ENCODE data around the gene CD33.

The CD33 gene

DNA sequence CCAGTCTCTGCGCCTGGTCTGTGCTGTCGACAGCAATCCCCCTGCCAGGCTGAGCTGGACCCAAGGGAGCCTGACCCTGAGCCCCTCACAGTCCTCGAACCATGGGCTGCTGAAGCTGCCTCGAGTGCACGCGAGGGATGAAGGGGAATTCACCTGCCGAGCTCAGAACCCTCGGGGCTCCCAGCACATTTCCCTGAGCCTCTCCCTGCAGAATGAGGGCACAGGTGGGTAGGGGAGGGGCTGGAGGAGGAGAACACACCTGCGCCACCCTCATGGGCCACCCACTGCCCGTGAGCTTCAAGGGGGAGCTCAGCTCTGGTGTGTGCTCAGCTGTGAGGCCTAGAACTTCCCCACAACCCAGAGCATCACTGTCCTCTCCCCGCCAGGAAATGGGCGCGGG, 38.6 kb upstream of the CD33 start:
- TF ChIP-seq, protein P1, sequence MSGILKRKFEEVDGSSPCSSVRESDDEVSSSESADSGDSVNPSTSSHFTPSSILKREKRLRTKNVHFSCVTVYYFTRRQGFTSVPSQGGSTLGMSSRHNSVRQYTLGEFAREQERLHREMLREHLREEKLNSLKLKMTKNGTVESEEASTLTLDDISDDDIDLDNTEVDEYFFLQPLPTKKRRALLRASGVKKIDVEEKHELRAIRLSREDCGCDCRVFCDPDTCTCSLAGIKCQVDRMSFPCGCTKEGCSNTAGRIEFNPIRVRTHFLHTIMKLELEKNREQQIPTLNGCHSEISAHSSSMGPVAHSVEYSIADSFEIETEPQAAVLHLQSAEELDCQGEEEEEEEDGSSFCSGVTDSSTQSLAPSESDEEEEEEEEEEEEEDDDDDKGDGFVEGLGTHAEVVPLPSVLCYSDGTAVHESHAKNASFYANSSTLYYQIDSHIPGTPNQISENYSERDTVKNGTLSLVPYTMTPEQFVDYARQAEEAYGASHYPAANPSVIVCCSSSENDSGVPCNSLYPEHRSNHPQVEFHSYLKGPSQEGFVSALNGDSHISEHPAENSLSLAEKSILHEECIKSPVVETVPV (CRISPR knock-in tag; IDR thresholded peaks at IDR 0.05), result no peak
- TF ChIP-seq, protein P2, sequence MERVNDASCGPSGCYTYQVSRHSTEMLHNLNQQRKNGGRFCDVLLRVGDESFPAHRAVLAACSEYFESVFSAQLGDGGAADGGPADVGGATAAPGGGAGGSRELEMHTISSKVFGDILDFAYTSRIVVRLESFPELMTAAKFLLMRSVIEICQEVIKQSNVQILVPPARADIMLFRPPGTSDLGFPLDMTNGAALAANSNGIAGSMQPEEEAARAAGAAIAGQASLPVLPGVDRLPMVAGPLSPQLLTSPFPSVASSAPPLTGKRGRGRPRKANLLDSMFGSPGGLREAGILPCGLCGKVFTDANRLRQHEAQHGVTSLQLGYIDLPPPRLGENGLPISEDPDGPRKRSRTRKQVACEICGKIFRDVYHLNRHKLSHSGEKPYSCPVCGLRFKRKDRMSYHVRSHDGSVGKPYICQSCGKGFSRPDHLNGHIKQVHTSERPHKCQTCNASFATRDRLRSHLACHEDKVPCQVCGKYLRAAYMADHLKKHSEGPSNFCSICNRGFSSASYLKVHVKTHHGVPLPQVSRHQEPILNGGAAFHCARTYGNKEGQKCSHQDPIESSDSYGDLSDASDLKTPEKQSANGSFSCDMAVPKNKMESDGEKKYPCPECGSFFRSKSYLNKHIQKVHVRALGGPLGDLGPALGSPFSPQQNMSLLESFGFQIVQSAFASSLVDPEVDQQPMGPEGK (CRISPR knock-in tag; IDR thresholded peaks at IDR 0.05; ENCODE audit: borderline replicate concordance), result no peak
- TF ChIP-seq ZFP3 (CRISPR knock-in tag; IDR thresholded peaks at IDR 0.05), result no peak
- no peak for TF ChIP-seq SNAI2 (CRISPR knock-in tag; IDR thresholded peaks at IDR 0.05)
- TF ChIP-seq ZC3H10 (CRISPR knock-in tag; IDR thresholded peaks at IDR 0.05), result no peak
- no peak for TF ChIP-seq ARNTL (CRISPR knock-in tag; IDR thresholded peaks at IDR 0.05; ENCODE audit: borderline replicate concordance, low read depth)
- no peak for TF ChIP-seq ZNF70 (CRISPR knock-in tag; IDR thresholded peaks at IDR 0.05)
- TF ChIP-seq ZNF565 (CRISPR knock-in tag; conservative IDR thresholded peaks at IDR 0.05; ENCODE audit: low read depth), result no peak
- no peak for TF ChIP-seq ZFP30 (CRISPR knock-in tag; IDR thresholded peaks at IDR 0.05)
- no peak for TF ChIP-seq TOX (CRISPR knock-in tag; IDR thresholded peaks at IDR 0.05; ENCODE audit: borderline replicate concordance)
- ATAC-seq, result no peak

DNA sequence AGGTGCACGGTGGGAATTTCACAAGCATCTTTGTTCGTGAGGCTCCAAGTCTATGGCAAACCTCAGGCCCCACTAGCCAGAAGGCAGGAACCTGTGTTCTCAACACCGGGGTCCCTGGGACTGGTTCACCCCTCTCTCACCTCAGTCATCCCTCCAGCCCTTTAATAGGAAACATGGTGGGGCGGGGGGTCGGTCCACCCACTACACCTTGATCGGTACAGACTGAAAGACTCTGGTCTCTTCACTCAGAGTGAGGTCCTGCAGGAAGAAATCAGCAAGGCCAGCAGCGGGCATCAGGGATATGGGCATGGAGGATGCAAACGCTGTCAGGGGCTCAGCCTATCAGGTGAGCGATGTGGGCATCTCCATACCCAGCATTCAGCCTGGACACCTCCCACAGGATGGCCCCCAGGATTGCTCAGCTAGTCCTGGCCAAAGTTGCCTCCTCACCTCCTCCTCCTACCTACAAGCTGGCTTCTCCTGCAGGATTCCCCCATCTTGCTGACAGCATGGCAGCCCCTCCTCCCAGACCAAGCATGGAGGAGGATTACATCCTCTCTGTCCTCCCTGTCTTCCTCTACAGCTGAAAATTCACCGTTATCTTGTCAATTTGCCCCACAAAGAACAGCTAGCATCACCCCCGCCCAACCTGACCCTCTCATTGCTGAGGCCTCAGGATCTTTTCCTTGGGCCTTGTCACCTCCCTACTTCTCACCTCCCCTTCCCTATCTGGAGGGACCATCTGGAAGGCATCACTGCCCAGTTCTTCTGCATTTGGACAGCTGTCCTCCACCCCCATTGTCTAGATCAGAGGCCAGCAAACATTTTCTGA, 37.3 kb upstream of the CD33 start:
- ATAC-seq, result no peak
- TF ChIP-seq RARB (CRISPR knock-in tag; IDR thresholded peaks at IDR 0.05) (no peak), ISL1 (CRISPR knock-in tag; IDR thresholded peaks at IDR 0.05) (no peak), ZFP30 (CRISPR knock-in tag; IDR thresholded peaks at IDR 0.05) (no peak), ZNF8 (CRISPR knock-in tag; IDR thresholded peaks at IDR 0.05) (no peak), TOX (CRISPR knock-in tag; IDR thresholded peaks at IDR 0.05; ENCODE audit: borderline replicate concordance) (no peak), ARNTL (CRISPR knock-in tag; IDR thresholded peaks at IDR 0.05; ENCODE audit: borderline replicate concordance, low read depth) (no peak), ESRRG (CRISPR knock-in tag; IDR thresholded peaks at IDR 0.05) (no peak), ZFP3 (CRISPR knock-in tag; IDR thresholded peaks at IDR 0.05) (no peak), GLIS3 (CRISPR knock-in tag; IDR thresholded peaks at IDR 0.05) (no peak), OSR1 (CRISPR knock-in tag; IDR thresholded peaks at IDR 0.05) (no peak)
- TF ChIP-seq, protein P3, sequence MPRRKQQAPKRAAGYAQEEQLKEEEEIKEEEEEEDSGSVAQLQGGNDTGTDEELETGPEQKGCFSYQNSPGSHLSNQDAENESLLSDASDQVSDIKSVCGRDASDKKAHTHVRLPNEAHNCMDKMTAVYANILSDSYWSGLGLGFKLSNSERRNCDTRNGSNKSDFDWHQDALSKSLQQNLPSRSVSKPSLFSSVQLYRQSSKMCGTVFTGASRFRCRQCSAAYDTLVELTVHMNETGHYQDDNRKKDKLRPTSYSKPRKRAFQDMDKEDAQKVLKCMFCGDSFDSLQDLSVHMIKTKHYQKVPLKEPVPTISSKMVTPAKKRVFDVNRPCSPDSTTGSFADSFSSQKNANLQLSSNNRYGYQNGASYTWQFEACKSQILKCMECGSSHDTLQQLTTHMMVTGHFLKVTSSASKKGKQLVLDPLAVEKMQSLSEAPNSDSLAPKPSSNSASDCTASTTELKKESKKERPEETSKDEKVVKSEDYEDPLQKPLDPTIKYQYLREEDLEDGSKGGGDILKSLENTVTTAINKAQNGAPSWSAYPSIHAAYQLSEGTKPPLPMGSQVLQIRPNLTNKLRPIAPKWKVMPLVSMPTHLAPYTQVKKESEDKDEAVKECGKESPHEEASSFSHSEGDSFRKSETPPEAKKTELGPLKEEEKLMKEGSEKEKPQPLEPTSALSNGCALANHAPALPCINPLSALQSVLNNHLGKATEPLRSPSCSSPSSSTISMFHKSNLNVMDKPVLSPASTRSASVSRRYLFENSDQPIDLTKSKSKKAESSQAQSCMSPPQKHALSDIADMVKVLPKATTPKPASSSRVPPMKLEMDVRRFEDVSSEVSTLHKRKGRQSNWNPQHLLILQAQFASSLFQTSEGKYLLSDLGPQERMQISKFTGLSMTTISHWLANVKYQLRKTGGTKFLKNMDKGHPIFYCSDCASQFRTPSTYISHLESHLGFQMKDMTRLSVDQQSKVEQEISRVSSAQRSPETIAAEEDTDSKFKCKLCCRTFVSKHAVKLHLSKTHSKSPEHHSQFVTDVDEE (CRISPR knock-in tag; IDR thresholded peaks at IDR 0.05), result no peak

DNA sequence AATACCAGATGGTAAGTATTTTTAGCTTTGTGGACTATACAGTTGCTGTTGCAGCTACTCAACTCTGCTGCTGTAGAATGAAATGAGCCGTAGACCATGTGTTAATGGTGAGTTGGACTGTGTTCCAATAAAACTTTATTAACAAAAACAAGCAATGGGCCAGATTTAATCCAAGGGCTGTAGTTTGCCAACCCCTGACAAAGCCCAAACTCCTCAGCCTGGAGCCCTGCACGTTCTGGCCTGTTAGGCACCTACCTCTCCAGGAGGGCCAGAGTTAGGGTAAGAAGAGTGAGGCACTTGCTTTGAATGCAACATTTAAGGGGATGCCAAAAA, 36.7 kb upstream of the CD33 start:
- ATAC-seq, result no peak

More for the DNA sequence above, 36.7 kb upstream of the CD33 start:
- no peak for TF ChIP-seq ARNTL (CRISPR knock-in tag; IDR thresholded peaks at IDR 0.05; ENCODE audit: borderline replicate concordance, low read depth)
- TF ChIP-seq, protein P3 (CRISPR knock-in tag; IDR thresholded peaks at IDR 0.05), result no peak
- no peak for TF ChIP-seq ZNF70 (CRISPR knock-in tag; IDR thresholded peaks at IDR 0.05)
- no peak for TF ChIP-seq ZFP3 (CRISPR knock-in tag; IDR thresholded peaks at IDR 0.05)
- TF ChIP-seq ZNF8 (CRISPR knock-in tag; IDR thresholded peaks at IDR 0.05), result no peak
- TF ChIP-seq OSR1 (CRISPR knock-in tag; IDR thresholded peaks at IDR 0.05), result no peak
- TF ChIP-seq BACH2 (CRISPR knock-in tag; IDR thresholded peaks at IDR 0.05; ENCODE audit: borderline replicate concordance), result no peak
- TF ChIP-seq, protein P1 (CRISPR knock-in tag; IDR thresholded peaks at IDR 0.05), result no peak
- no peak for TF ChIP-seq SNAI2 (CRISPR knock-in tag; IDR thresholded peaks at IDR 0.05)
- TF ChIP-seq ZC3H10 (CRISPR knock-in tag; IDR thresholded peaks at IDR 0.05), result no peak
- TF ChIP-seq TOX (CRISPR knock-in tag; IDR thresholded peaks at IDR 0.05; ENCODE audit: borderline replicate concordance), result no peak
- no peak for TF ChIP-seq GLIS3 (CRISPR knock-in tag; IDR thresholded peaks at IDR 0.05)
- no peak for TF ChIP-seq ESRRG (CRISPR knock-in tag; IDR thresholded peaks at IDR 0.05)

Data from SK-N-SH treated with all-trans-retinoic acid at 6 μM for 48 hours (cell line).